ENCODE results near the gene KAT5. TPM values are rescaled to one million over a fixed set of nuclear protein-coding genes. Genes with fewer than 3 reads are reported as not detected.
A peak's percentile ranks its signal among the peaks of the same experiment; 100 is the strongest.

The KAT5 gene
- total RNA-seq, 1 donor, result 44.2 TPM

DNA sequence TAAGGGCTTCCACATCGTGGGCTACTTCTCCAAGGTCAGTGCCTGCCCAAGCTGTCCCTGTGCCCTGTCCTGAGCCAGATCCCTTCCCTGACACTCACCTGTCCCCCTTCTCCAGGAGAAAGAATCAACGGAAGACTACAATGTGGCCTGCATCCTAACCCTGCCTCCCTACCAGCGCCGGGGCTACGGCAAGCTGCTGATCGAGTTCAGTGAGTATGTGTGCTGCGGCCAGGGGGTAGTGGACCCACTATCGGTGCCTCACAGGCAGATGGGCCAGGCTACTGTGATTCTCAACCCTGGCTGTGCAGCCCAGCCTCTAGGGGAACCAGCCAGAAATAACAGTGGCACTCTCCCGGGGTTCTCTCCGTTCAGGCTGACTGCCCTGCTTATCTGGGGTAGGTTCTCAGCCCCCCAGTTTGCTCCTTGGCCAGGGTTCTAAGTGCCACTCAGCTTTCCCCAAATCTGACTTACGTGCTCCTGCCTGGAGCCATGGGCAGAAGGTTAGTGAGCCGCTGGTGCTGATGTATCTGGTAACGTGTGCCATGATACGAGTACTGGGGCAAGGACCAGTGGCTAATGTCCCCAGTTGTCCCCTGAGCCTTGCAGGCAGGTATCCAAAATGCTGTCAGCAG is 4.8 kb downstream of the KAT5 start:
- Histone ChIP-seq H3K9me3 (ENCODE audit: low read depth, low read length) (no peaks in the 10 kb centered on the region), H3K79me2 (ENCODE audit: insufficient read depth, low read length) (peaks cover 56% of the 10 kb centered on the region), H3K4me3 (ENCODE audit: insufficient read depth, low read length) (no peak overlapping the region), H3K36me3 (ENCODE audit: insufficient read depth, low read length) (peaks cover 55% of the 10 kb centered on the region), H3K4me2 (ENCODE audit: insufficient read depth, low read length) (no peak overlapping the region), H2AFZ (ENCODE audit: low read length) (no peak overlapping the region), H4K20me1 (ENCODE audit: insufficient read depth, low read length) (peaks cover 26% of the 10 kb centered on the region), H3K27ac (ENCODE audit: low read depth, low read length) (no peak overlapping the region), H3K27me3 (ENCODE audit: insufficient read depth, low read length) (no peaks in the 10 kb centered on the region), H3K4me1 (ENCODE audit: insufficient read depth, low read length) (peaks cover 19% of the 10 kb centered on the region)
- TF ChIP-seq, protein P1, sequence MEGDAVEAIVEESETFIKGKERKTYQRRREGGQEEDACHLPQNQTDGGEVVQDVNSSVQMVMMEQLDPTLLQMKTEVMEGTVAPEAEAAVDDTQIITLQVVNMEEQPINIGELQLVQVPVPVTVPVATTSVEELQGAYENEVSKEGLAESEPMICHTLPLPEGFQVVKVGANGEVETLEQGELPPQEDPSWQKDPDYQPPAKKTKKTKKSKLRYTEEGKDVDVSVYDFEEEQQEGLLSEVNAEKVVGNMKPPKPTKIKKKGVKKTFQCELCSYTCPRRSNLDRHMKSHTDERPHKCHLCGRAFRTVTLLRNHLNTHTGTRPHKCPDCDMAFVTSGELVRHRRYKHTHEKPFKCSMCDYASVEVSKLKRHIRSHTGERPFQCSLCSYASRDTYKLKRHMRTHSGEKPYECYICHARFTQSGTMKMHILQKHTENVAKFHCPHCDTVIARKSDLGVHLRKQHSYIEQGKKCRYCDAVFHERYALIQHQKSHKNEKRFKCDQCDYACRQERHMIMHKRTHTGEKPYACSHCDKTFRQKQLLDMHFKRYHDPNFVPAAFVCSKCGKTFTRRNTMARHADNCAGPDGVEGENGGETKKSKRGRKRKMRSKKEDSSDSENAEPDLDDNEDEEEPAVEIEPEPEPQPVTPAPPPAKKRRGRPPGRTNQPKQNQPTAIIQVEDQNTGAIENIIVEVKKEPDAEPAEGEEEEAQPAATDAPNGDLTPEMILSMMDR (IDR thresholded peaks at IDR 0.05; ENCODE audit: extremely low read depth, low read depth, low read length), result no peak
- peak; percentile 30 for DNase-seq (ENCODE audit: insufficient read length, low spot score, missing footprints)

DNA sequence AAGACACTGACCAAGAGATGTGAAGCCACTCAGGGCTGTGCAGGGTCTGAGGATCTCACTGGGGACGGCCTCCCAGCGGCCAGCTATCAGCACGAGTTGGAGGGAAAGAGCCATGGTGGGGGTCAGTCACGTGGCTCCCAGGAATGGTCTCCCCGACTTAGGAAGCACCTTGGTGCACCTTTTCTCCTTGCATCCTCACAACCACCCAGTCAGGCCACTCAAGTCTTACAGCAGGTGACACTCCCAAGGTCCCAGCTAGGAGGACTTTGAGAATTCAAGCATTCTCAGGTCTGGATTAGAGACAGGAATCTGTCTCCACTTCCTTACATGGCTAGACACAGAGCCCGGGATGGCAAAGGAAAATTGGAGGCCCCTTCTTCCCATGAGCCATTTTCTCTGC is 5.9 kb downstream of the KAT5 start:
- Histone ChIP-seq H2AFZ (ENCODE audit: low read length) (no peak overlapping the region), H3K79me2 (ENCODE audit: insufficient read depth, low read length) (peaks cover 51% of the 10 kb centered on the region), H3K27me3 (ENCODE audit: insufficient read depth, low read length) (no peaks in the 10 kb centered on the region), H3K27ac (ENCODE audit: low read depth, low read length) (no peak overlapping the region), H3K36me3 (ENCODE audit: insufficient read depth, low read length) (peaks cover 55% of the 10 kb centered on the region), H3K4me1 (ENCODE audit: insufficient read depth, low read length) (peaks cover 15% of the 10 kb centered on the region), H4K20me1 (ENCODE audit: insufficient read depth, low read length) (peaks cover 24% of the 10 kb centered on the region), H3K4me3 (ENCODE audit: insufficient read depth, low read length) (no peak overlapping the region), H3K9me3 (ENCODE audit: low read depth, low read length) (no peaks in the 10 kb centered on the region), H3K4me2 (ENCODE audit: insufficient read depth, low read length) (no peak overlapping the region)
- TF ChIP-seq, protein P1 (IDR thresholded peaks at IDR 0.05; ENCODE audit: extremely low read depth, low read depth, low read length), result no peak
- no peak for DNase-seq (ENCODE audit: insufficient read length, low spot score, missing footprints)

DNA sequence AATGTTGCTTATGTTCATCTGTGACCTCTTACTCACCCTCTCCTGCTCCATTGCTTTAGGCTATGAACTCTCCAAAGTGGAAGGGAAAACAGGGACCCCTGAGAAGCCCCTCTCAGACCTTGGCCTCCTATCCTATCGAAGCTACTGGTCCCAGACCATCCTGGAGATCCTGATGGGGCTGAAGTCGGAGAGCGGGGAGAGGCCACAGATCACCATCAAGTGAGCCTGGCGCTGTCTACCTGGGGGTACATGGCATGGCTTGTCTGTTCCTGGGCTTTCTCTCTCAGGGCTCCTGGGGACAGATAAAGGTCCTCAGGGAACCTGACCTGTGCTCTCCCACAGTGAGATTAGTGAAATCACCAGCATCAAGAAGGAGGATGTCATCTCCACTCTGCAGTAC is 6.5 kb downstream of the KAT5 start:
- peak overlapping the region; percentile 97 for H3K4me2 ChIP-seq (ENCODE audit: insufficient read depth, low read length)
- DNase-seq (ENCODE audit: insufficient read length, low spot score, missing footprints), result no peak
- H3K4me1 ChIP-seq (ENCODE audit: insufficient read depth, low read length), result peaks cover 13% of the 10 kb centered on the region
- TF ChIP-seq, protein P1 (IDR thresholded peaks at IDR 0.05; ENCODE audit: extremely low read depth, low read depth, low read length), result no peak
- no peak overlapping the region for H3K27ac ChIP-seq (ENCODE audit: low read depth, low read length)
- peaks cover 52% of the 10 kb centered on the region for H3K36me3 ChIP-seq (ENCODE audit: insufficient read depth, low read length)
- peaks cover 44% of the 10 kb centered on the region for H3K79me2 ChIP-seq (ENCODE audit: insufficient read depth, low read length)
- H4K20me1 ChIP-seq (ENCODE audit: insufficient read depth, low read length), result peaks cover 24% of the 10 kb centered on the region
- H3K4me3 ChIP-seq (ENCODE audit: insufficient read depth, low read length), result peak overlapping the region; percentile 96
- H3K27me3 ChIP-seq (ENCODE audit: insufficient read depth, low read length), result no peaks in the 10 kb centered on the region
- H2AFZ ChIP-seq (ENCODE audit: low read length), result no peak overlapping the region
- H3K9me3 ChIP-seq (ENCODE audit: low read depth, low read length), result no peaks in the 10 kb centered on the region

DNA sequence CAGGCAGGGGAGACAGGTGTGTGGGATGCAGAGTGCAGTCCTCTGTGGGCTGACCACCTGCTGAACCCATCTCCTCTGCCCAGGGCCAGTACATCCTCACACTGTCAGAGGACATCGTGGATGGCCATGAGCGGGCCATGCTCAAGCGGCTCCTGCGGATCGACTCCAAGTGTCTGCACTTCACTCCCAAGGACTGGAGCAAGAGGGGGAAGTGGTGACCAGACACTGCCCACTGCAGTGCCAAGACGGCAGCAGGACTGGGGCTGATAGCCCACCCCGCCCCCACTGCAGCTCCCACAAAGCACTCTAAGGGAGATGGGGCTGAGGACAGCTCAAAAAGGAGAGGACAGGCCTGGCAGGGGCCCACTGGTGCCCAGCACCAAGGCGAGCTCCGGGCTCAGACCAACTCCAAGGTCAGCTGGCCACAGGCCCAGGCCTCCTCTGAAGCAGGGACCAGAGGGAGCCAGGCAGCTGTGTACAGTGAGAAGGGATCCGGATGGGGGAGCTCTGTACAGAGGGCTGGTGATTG is 7.0 kb downstream of the KAT5 start:
- peaks cover 42% of the 10 kb centered on the region for H3K79me2 ChIP-seq (ENCODE audit: insufficient read depth, low read length)
- no peak for DNase-seq (ENCODE audit: insufficient read length, low spot score, missing footprints)
- H3K36me3 ChIP-seq (ENCODE audit: insufficient read depth, low read length), result peaks cover 47% of the 10 kb centered on the region
- peaks cover 13% of the 10 kb centered on the region for H3K4me1 ChIP-seq (ENCODE audit: insufficient read depth, low read length)
- TF ChIP-seq, protein P1 (IDR thresholded peaks at IDR 0.05; ENCODE audit: extremely low read depth, low read depth, low read length), result no peak
- H3K4me3 ChIP-seq (ENCODE audit: insufficient read depth, low read length), result peak overlapping the region; percentile 96
- H2AFZ ChIP-seq (ENCODE audit: low read length), result no peak overlapping the region
- H3K27ac ChIP-seq (ENCODE audit: low read depth, low read length), result no peak overlapping the region
- peak overlapping the region; percentile 97 for H3K4me2 ChIP-seq (ENCODE audit: insufficient read depth, low read length)
- H4K20me1 ChIP-seq (ENCODE audit: insufficient read depth, low read length), result peaks cover 24% of the 10 kb centered on the region
- H3K27me3 ChIP-seq (ENCODE audit: insufficient read depth, low read length), result no peaks in the 10 kb centered on the region
- H3K9me3 ChIP-seq (ENCODE audit: low read depth, low read length), result no peaks in the 10 kb centered on the region
